Aorta (tissue), 5 donors: ENCODE measurements around the gene SCN1A. TPM values are rescaled to one million over a fixed set of nuclear protein-coding genes. Genes with fewer than 3 reads are reported as not detected.

Experiments used
- ATAC-seq: fragments of 200-7000 bp; cut with Tn5 transposase; one replicate; pipeline ENCODE4 v1.9.1; 2022; ENCODE audit warnings: moderate library complexity; ENCODE audit not compliant: low FRiP score
- DNase-seq, 2 donors: peaks; one replicate each; pipeline ENCODE4 v3.0.0-alpha.2; 2020
- H3K27ac ChIP-seq, 2 donors: one replicate each; pipeline ENCODE4 v1.5.1; 2013; ENCODE audit warnings: low read length in 2 of 2, mild to moderate bottlenecking in 2 of 2, moderate library complexity in 2 of 2, control low read depth in 1 of 2, inconsistent platforms in 1 of 2, low read depth in 1 of 2
- H3K27me3 ChIP-seq, 2 donors: one replicate each; pipeline ENCODE4 v1.6.1; 2013; ENCODE audit warnings: control low read depth in 1 of 2, low read length in 1 of 2, mild to moderate bottlenecking in 1 of 2, moderate library complexity in 1 of 2; ENCODE audit not compliant: insufficient read depth in 2 of 2, control insufficient read depth in 1 of 2
- H3K36me3 ChIP-seq, 2 donors: one replicate each; pipeline ENCODE4 v1.6.1; 2013; ENCODE audit warnings: control low read depth in 1 of 2, low read length in 1 of 2, mild to moderate bottlenecking in 1 of 2; ENCODE audit not compliant: insufficient read depth in 2 of 2, control insufficient read depth in 1 of 2
- H3K4me1 ChIP-seq, 2 donors: one replicate each; pipeline ENCODE4 v1.6.1; 2013; ENCODE audit warnings: low read length in 2 of 2, control low read depth in 1 of 2, mild to moderate bottlenecking in 1 of 2, moderate library complexity in 1 of 2; ENCODE audit not compliant: insufficient read depth in 2 of 2, control insufficient read depth in 1 of 2
- H3K4me3 ChIP-seq, 2 donors: one replicate each; pipeline ENCODE4 v1.5.1; 2013; ENCODE audit warnings: low read length in 2 of 2, control low read depth in 1 of 2, mild to moderate bottlenecking in 1 of 2
- H3K9me3 ChIP-seq: one replicate; pipeline ENCODE4 v1.6.1; 2013; ENCODE audit warnings: mild to moderate bottlenecking, low read length; ENCODE audit not compliant: control insufficient read depth
- WGBS, 2 donors: extraction: QIAGEN DNeasy Blood & Tissue Kit; methylation state at CpG; one replicate each; pipeline ENCODE4 v1.1.7; 2013; 5-methylcytosine and 5-hydroxymethylcytosine counted together
- intact Hi-C, 2 donors: fragments of 100-400 bp; cut with DNase I; formaldehyde crosslinking; loops; one replicate each; pipeline versions ENCODE4 v1.14.2 to v1.15.0; 2022
- polyA plus RNA-seq, 2 donors: library from polyadenylated mRNA; stranded (reverse); fragments of 200-250 nt; gene quantifications; one replicate each; pipeline ENCODE4 v1.2.3, GENCODE V29; 2013
- total RNA-seq, 2 donors: library from RNA; stranded (reverse); fragmentation: NEBNext Ultra II Directional; extraction: Animal tissue kit (Norgen Biotek cat#: 25700); gene quantifications; one replicate each; pipeline ENCODE4 v1.2.1, GENCODE V29; 2021
- donor health status: healthy with polysubstance abuse.
- donor health status: Bipolar disorder and iron deficiency.
- donor health status: DM: no; HTN: no; CAD: no.
- donor health status: DM: no; HTN: no; CAD: no.
- donor health status: DM: yes; HTN: yes; CAD: no.

The SCN1A gene
- total and polyA plus RNA-seq, 4 donors, result not detected

GRCh38 chr2:166044853-166045483 lies 82.9 kb downstream of the SCN1A start:
- H3K9me3 ChIP-seq, result no peaks in the 10 kb centered on the region
- DNase-seq (no peak), ATAC-seq (no peak)
- H3K4me3 ChIP-seq, result no peak overlapping the region
- WGBS, 2 donors, result 53 to 54% methylated on average over 5 of the region's 5 CpGs
- no peak overlapping the region for H3K27ac ChIP-seq
- no peaks in the 10 kb centered on the region for H3K27me3 ChIP-seq
- intact Hi-C loops, result no loop called here
- no peaks in the 10 kb centered on the region for H3K4me1 ChIP-seq
- H3K36me3 ChIP-seq, result no peaks in the 10 kb centered on the region

- Histone ChIP-seq H3K27ac (no peak overlapping the region), H3K27me3 (no peaks in the 10 kb centered on the region), H3K9me3 (no peaks in the 10 kb centered on the region), H3K4me3 (no peak overlapping the region), H3K36me3 (no peaks in the 10 kb centered on the region), H3K4me1 (no peaks in the 10 kb centered on the region)
- intact Hi-C loops, result no loop called here
- no peak for ATAC-seq
- DNase-seq, result no peak
Observed at GRCh38 chr2:166042768-166043390, 84.9 kb downstream of the SCN1A start.

GRCh38 chr2:166042356-166042755 lies 85.5 kb downstream of the SCN1A start:
- Histone ChIP-seq H3K4me1 (no peaks in the 10 kb centered on the region), H3K36me3 (no peaks in the 10 kb centered on the region), H3K9me3 (peaks cover 2% of the 10 kb centered on the region), H3K27me3 (no peaks in the 10 kb centered on the region), H3K27ac (no peak overlapping the region), H3K4me3 (no peak overlapping the region)
- ATAC-seq, result no peak
- DNase-seq, result no peak
- intact Hi-C loops, result no loop called here
- 56 to 71% methylated on average over 1 of the region's 1 CpG for WGBS, 2 donors

DNA sequence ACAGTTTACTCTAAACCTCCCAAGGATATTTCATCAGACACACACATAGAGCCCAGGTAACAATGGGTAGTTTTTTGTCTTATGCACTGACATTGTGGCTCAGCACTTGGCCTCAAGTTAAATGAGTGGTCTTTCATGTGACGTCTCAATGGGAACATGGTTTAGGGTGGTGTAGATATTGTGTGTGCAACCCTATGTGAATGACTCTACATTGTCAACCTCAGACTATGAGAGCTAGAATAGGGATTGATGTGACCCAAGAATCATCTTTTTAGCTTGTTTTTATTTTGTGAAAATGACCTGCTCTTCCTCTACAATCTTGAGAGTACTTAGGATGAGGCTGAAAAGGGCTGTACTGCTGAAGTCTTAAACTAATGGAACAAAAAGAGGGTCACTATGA lies 86.2 kb downstream of the SCN1A start:
- no peak for ATAC-seq

DNA sequence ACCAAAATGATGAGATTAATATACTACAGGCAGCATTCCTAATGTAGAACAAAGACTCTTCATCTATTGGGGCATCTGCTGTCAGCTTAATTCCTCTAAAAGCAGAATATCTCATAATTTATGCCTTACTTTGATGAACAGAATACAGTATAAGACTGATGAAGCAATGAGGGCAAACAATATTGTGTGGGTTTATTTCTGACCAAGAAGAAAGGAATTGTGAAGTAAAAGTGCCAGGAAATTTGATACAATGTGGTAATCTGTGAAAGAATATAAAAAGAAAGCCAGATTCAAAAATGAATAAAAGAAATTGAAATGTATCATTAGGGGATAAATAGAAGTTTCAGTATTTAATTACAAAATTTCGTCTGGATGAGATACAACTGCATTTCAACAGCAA lies 95.5 kb downstream of the SCN1A start:
- ATAC-seq (no peak), DNase-seq (no peak)
- no peak overlapping the region for H3K27ac ChIP-seq
- no peak overlapping the region for H3K4me3 ChIP-seq
- no peaks in the 10 kb centered on the region for H3K36me3 ChIP-seq
- intact Hi-C loops, result no loop called here
- no peaks in the 10 kb centered on the region for H3K27me3 ChIP-seq
- WGBS, 2 donors, result 21 to 45% methylated on average over 1 of the region's 1 CpG
- no peaks in the 10 kb centered on the region for H3K4me1 ChIP-seq
- no peaks in the 10 kb centered on the region for H3K9me3 ChIP-seq

More for the DNA sequence above, 86.2 kb downstream of the SCN1A start:
- H3K27me3 ChIP-seq, result no peaks in the 10 kb centered on the region
- no peaks in the 10 kb centered on the region for H3K36me3 ChIP-seq
- H3K27ac ChIP-seq, result no peak overlapping the region
- peaks cover 2% of the 10 kb centered on the region for H3K9me3 ChIP-seq
- no peak for DNase-seq
- intact Hi-C loops, result no loop called here
- no peak overlapping the region for H3K4me3 ChIP-seq
- WGBS, 2 donors, result 94 to 96% methylated on average over 1 of the region's 1 CpG
- no peaks in the 10 kb centered on the region for H3K4me1 ChIP-seq

DNA sequence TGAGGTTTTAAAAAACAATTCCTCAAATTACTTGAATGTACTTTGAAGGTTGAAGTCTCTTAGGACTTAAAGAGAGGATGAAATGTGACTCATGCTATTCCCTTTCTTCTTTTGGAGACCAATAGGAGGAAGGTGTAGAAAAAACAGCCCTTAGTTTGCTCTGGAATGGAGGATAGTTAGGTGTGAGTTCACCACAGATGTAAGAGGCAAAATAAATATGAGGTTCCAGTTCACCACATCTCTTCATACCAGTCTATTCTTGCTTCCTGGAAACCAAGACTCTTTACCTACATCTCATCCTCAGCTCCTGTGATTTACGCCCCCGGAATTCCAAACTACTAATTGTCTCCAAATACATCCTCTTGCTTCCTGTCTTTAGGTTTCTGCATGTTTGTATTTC lies 96.8 kb downstream of the SCN1A start:
- Histone ChIP-seq H3K36me3 (no peaks in the 10 kb centered on the region), H3K9me3 (no peaks in the 10 kb centered on the region), H3K27ac (no peak overlapping the region), H3K27me3 (no peaks in the 10 kb centered on the region), H3K4me1 (no peaks in the 10 kb centered on the region), H3K4me3 (no peak overlapping the region)
- ATAC-seq (no peak), DNase-seq (no peak)
- WGBS, 2 donors, result 90 to 91% methylated on average over 2 of the region's 2 CpGs
- intact Hi-C loops, result no loop called here

- ATAC-seq (no peak), DNase-seq (no peak)
- Histone ChIP-seq H3K27me3 (no peaks in the 10 kb centered on the region), H3K27ac (no peak overlapping the region), H3K4me1 (no peaks in the 10 kb centered on the region), H3K36me3 (no peaks in the 10 kb centered on the region), H3K9me3 (no peaks in the 10 kb centered on the region), H3K4me3 (no peak overlapping the region)
- intact Hi-C loops, result no loop called here
Observed at GRCh38 chr2:166025313-166025712, 102.5 kb downstream of the SCN1A start.

- Histone ChIP-seq H3K4me3 (no peak overlapping the region), H3K4me1 (no peaks in the 10 kb centered on the region), H3K27ac (no peak overlapping the region), H3K27me3 (no peaks in the 10 kb centered on the region), H3K36me3 (no peaks in the 10 kb centered on the region), H3K9me3 (no peaks in the 10 kb centered on the region)
- intact Hi-C loops, result no loop called here
- ATAC-seq, result no peak
- DNase-seq, result no peak
- WGBS, 2 donors, result 66 to 68% methylated on average over 5 of the region's 5 CpGs
Observed at GRCh38 chr2:166017208-166017607, 110.6 kb downstream of the SCN1A start.

GRCh38 chr2:166013878-166014277 lies 113.9 kb downstream of the SCN1A start:
- H3K9me3 ChIP-seq, result no peaks in the 10 kb centered on the region
- no peaks in the 10 kb centered on the region for H3K4me1 ChIP-seq
- no peak for ATAC-seq
- H3K4me3 ChIP-seq, result no peak overlapping the region
- 22 to 24% methylated on average over 1 of the region's 1 CpG for WGBS, 2 donors
- intact Hi-C loops, result no loop called here
- DNase-seq, result no peak
- H3K36me3 ChIP-seq, result no peaks in the 10 kb centered on the region
- H3K27ac ChIP-seq, result no peak overlapping the region
- no peaks in the 10 kb centered on the region for H3K27me3 ChIP-seq
